ENCODE results near the gene FAF1. TPM values are rescaled to one million over a fixed set of nuclear protein-coding genes. Genes with fewer than 3 reads are reported as not detected.

FAF1 gene
- total and polyA plus RNA-seq, 9 of the 15 experiments (the other 6 are each of a cell fraction or from before 2014, with no cell fraction given) = 48.7 to 225 (median 118) TPM

DNA sequence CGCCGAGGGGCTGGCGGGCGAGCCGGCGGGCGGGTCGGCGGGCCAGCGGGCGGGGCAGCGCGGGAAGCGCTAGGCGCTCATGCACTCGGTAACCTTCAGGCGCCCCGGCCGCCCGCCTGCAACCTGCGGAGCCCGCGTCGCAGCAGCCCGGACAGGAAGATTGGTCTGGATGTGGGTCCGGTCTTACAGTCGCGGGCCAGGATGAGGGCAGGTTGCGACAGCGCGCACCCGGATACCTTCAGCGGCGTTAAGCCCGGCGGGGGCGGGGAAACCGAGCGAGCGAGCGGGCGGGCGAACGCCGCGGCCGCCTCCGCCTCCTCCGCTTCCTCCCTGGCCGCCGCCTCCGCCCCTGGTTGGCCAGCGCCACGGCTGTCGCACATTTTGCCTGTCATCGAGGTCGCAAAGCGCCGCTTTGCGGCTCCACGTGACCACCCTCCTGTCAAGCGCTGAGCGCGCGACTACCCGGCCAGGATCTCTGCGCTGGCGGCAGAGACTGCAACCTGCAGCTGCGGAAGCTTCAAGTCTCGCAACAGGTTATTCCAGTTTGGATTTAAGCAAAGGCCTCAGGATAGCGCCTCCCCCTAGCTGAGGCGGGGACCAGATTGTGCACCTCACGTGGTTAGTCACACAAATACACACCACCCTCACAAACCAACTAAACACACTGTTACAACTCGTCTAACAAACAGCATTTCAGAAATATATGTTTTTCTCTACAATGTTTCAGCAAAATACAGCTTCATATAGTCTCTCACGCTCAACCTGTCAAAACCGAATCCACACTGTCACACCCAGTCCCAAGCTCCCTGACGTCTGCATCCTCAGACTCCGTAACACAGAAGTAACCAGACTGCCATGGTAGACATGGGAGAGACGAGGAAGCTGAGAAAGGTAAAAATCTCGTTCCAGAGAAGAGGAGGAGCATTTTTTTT, at the start of gene FAF1 (continued):
- TF ChIP-seq, protein P1, sequence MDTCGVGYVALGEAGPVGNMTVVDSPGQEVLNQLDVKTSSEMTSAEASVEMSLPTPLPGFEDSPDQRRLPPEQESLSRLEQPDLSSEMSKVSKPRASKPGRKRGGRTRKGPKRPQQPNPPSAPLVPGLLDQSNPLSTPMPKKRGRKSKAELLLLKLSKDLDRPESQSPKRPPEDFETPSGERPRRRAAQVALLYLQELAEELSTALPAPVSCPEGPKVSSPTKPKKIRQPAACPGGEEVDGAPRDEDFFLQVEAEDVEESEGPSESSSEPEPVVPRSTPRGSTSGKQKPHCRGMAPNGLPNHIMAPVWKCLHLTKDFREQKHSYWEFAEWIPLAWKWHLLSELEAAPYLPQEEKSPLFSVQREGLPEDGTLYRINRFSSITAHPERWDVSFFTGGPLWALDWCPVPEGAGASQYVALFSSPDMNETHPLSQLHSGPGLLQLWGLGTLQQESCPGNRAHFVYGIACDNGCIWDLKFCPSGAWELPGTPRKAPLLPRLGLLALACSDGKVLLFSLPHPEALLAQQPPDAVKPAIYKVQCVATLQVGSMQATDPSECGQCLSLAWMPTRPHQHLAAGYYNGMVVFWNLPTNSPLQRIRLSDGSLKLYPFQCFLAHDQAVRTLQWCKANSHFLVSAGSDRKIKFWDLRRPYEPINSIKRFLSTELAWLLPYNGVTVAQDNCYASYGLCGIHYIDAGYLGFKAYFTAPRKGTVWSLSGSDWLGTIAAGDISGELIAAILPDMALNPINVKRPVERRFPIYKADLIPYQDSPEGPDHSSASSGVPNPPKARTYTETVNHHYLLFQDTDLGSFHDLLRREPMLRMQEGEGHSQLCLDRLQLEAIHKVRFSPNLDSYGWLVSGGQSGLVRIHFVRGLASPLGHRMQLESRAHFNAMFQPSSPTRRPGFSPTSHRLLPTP (IDR thresholded peaks at IDR 0.05; ENCODE audit: borderline replicate concordance, extremely low read depth, insufficient read length) = no peak
- TF ChIP-seq L3MBTL2 (IDR thresholded peaks at IDR 0.05) (peak; percentile 87), RBM39 (optimal IDR thresholded peaks at IDR 0.05; ENCODE audit: low read depth, low read length) (no peak), CREBBP (IDR thresholded peaks at IDR 0.05; ENCODE audit: low read depth, low read length) (no peak), PTBP1 (IDR thresholded peaks at IDR 0.05; ENCODE audit: low read depth, low read length) (peak; percentile 49; the same call in 1 of the 2 replicates), TEAD4 (IDR thresholded peaks at IDR 0.05; ENCODE audit: low read length) (peak; percentile 84), TEAD4 (CRISPR knock-in tag; IDR thresholded peaks at IDR 0.05; ENCODE audit: borderline replicate concordance) (no peak), FOXK1 (CRISPR knock-in tag; IDR thresholded peaks at IDR 0.05; ENCODE audit: borderline replicate concordance) (peak; percentile 75), NEUROD1 (IDR thresholded peaks at IDR 0.05; ENCODE audit: borderline replicate concordance, low read depth, low read length, partially characterized antibody) (peak; percentile 66), ZNF175 (CRISPR knock-in tag; IDR thresholded peaks at IDR 0.05; ENCODE audit: low read depth) (no peak), CBX2 (IDR thresholded peaks at IDR 0.05; ENCODE audit: insufficient read depth, low read length, poor library complexity, severe bottlenecking) (no peak), FOSL1 (tag; conservative IDR thresholded peaks at IDR 0.05) (peak; percentile 30; the same call in 1 of the 2 replicates), ZNF324 (CRISPR knock-in tag; IDR thresholded peaks at IDR 0.05) (no peak), MECOM (CRISPR knock-in tag; IDR thresholded peaks at IDR 0.05) (0 out of 2 replicates have a peak, but pooled peaks have one; percentile 35), RCOR1 (IDR thresholded peaks at IDR 0.05; ENCODE audit: borderline replicate concordance in 1 of 2, low read depth in 2 of 2, low read length in 2 of 2) (peak in 1 of 2 experiments; percentile 81; a peak in 1 of 4 replicates), EP400 (IDR thresholded peaks at IDR 0.05) (peak; percentile 95), LCOR (CRISPR knock-in tag; IDR thresholded peaks at IDR 0.05) (peak; percentile 87), NCOA2 (IDR thresholded peaks at IDR 0.05; ENCODE audit: partially characterized antibody in 2 of 2) (peak in 1 of 2 experiments; percentile 79), RFX7 (CRISPR knock-in tag; IDR thresholded peaks at IDR 0.05) (no peak)
- TF ChIP-seq, protein P2, sequence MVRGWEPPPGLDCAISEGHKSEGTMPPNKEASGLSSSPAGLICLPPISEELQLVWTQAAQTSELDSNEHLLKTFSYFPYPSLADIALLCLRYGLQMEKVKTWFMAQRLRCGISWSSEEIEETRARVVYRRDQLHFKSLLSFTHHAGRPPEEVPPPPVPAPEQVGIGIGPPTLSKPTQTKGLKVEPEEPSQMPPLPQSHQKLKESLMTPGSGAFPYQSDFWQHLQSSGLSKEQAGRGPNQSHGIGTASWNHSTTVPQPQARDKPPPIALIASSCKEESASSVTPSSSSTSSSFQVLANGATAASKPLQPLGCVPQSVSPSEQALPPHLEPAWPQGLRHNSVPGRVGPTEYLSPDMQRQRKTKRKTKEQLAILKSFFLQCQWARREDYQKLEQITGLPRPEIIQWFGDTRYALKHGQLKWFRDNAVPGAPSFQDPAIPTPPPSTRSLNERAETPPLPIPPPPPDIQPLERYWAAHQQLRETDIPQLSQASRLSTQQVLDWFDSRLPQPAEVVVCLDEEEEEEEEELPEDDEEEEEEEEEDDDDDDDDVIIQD (CRISPR knock-in tag; IDR thresholded peaks at IDR 0.05) = no peak
- TF ChIP-seq, protein P3, sequence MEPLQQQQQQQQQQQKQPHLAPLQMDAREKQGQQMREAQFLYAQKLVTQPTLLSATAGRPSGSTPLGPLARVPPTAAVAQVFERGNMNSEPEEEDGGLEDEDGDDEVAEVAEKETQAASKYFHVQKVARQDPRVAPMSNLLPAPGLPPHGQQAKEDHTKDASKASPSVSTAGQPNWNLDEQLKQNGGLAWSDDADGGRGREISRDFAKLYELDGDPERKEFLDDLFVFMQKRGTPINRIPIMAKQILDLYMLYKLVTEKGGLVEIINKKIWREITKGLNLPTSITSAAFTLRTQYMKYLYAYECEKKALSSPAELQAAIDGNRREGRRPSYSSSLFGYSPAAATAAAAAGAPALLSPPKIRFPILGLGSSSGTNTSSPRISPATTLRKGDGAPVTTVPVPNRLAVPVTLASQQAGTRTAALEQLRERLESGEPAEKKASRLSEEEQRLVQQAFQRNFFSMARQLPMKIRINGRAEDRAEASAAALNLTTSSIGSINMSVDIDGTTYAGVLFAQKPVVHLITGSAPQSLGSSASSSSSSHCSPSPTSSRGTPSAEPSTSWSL (CRISPR knock-in tag; IDR thresholded peaks at IDR 0.05; ENCODE audit: borderline replicate concordance) = no peak

Data from K562 (cell line).